Large intestine (tissue), 3 donors: ENCODE measurements around the gene SEC16A. TPM values are rescaled to one million over a fixed set of nuclear protein-coding genes. Genes with fewer than 3 reads are reported as not detected.

Source experiments
- DNase-seq, 2 donors: peaks; one replicate each; pipeline versions ENCODE4 v3.0.0 to v3.0.0-alpha.2; 2013
- H3K27ac ChIP-seq: one replicate; pipeline ENCODE4 v1.5.1; 2013; ENCODE audit warnings: low read length
- H3K27me3 ChIP-seq: 2 replicates; pipeline ENCODE4 v1.6.1; 2013; ENCODE audit warnings: low read length; ENCODE audit not compliant: control insufficient read depth, insufficient read depth
- H3K36me3 ChIP-seq: 2 replicates; pipeline ENCODE4 v1.6.1; 2013; ENCODE audit warnings: low read length; ENCODE audit not compliant: control insufficient read depth, insufficient read depth
- H3K4me1 ChIP-seq: one replicate; pipeline ENCODE4 v1.6.1; 2013; ENCODE audit warnings: low read length; ENCODE audit not compliant: control insufficient read depth, insufficient read depth
- H3K4me3 ChIP-seq: one replicate; pipeline ENCODE4 v1.5.1; 2013; ENCODE audit warnings: low read length
- H3K9me3 ChIP-seq: one replicate; pipeline ENCODE4 v1.6.1; 2013; ENCODE audit warnings: mild to moderate bottlenecking, low read depth, low read length, moderate library complexity; ENCODE audit not compliant: control insufficient read depth
- WGBS: methylation state at CpG from one replicate; pipeline ENCODE4 v1.1.5; 2013; ENCODE audit warnings: low lambda C conversion rate; ENCODE audit not compliant: insufficient coverage; 5-methylcytosine and 5-hydroxymethylcytosine counted together
- polyA plus RNA-seq: library from polyadenylated mRNA; unstranded; fragments of 120-200 nt; gene quantifications from one replicate; pipeline ENCODE4 v1.2.1, GENCODE V29; 2013

Gene SEC16A
- polyA plus RNA-seq, 1 donor: 51.4 TPM

DNA sequence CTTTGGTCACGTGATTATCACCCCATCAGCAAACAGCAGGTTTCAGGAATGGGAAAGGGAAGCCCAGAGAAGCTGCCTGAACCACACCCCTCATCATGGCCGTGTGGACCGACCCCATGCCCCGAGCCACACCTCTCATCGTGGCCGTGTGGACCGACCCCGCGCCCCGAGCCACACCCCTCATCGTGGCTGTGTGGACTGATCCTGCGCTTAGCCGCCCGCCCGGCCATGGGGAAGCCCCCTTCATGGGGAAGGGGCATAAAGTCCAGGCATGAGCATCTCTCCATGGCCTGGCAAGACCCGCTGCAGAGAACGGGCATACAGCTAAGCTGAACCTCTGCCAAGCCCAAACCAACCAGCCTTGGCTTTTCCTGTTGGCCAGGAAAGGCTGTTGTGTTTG lies 89.3 kb downstream of the SEC16A start:
- Histone ChIP-seq H3K9me3 (no peaks in the 10 kb centered on the region), H3K27ac (no peak overlapping the region), H3K36me3 (peaks cover 86% of the 10 kb centered on the region), H3K27me3 (no peaks in the 10 kb centered on the region), H3K4me1 (peaks cover 3% of the 10 kb centered on the region), H3K4me3 (no peak overlapping the region)
- WGBS: no CpG with 5 or more reads among the region's 17 CpGs
- no peak for DNase-seq

DNA sequence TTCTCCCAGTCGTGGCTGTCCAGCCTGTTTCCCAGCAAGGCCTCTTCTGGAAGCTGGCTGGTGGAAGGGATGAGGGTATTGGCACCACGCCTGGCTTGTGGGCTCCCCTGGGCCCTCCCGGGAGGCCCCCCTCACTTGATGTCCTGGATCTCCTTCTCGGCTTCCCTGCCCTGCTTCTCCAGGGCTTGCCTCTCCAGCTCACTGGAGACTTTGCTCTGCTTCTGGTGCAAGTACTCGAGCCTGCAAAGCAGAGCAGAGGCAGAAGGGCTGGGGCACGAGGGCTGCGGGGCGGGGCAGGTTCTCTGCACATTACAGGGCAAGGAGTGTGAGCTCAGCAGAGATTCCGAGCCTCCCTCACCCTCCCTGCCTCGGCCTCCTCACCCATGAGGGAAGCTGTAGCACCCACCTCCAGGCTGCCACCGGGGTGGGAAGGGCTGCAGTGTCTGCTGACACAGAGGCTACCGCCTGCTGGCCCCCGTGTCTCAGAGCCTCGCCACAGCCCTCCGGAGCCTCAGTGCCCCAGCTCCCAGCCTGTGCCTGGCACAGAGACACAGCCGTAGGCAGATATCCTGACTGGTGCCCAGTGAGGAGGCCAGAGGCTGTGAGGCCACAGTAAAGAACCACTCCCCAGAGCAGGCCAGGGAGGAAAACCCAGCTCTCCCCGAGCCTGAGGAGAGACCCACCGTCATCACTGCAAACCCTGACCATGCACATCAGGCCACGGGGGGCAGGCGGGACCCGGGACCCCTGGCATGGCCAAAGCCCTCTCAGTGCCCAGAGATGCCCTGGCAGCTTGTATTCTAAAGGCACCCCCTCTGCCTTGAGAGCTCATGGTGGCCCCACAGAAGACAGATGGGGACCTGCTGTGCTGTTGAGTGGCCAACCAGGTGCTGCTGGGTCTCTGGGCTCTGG lies 90.0 kb downstream of the SEC16A start:
- H3K27ac ChIP-seq: no peak overlapping the region
- H3K4me1 ChIP-seq: no peaks in the 10 kb centered on the region
- H3K36me3 ChIP-seq: peaks cover 85% of the 10 kb centered on the region
- no peaks in the 10 kb centered on the region for H3K27me3 ChIP-seq
- H3K4me3 ChIP-seq: no peak overlapping the region
- H3K9me3 ChIP-seq: no peaks in the 10 kb centered on the region
- DNase-seq: peak in 1 of 2 donors; percentile 28
- no CpG with 5 or more reads among the region's 21 CpGs for WGBS

- H3K4me3 ChIP-seq: no peak overlapping the region
- no peak overlapping the region for H3K27ac ChIP-seq
- no peak for DNase-seq
- H3K9me3 ChIP-seq: no peaks in the 10 kb centered on the region
- no peaks in the 10 kb centered on the region for H3K27me3 ChIP-seq
- H3K4me1 ChIP-seq: no peaks in the 10 kb centered on the region
- peaks cover 87% of the 10 kb centered on the region for H3K36me3 ChIP-seq
- WGBS: no CpG with 5 or more reads among the region's 28 CpGs
These were observed 90.9 kb downstream of the SEC16A start for GRCh38 chr9:136391737-136392537.

Other genes with a start within 250 kb of the SEC16A start
- gene QSOX2, start 237.2 kb downstream of the SEC16A start, polyA plus RNA-seq: 11.9 TPM
- gene CCDC187, start 178.9 kb downstream of the SEC16A start, polyA plus RNA-seq: 2.0 TPM
- 39.9 TPM for gene GPSM1, start 155.5 kb downstream of the SEC16A start, polyA plus RNA-seq
- 17.0 TPM for gene DNLZ, start 119.3 kb downstream of the SEC16A start, polyA plus RNA-seq
- 2.4 TPM for gene CARD9, start 109.4 kb downstream of the SEC16A start, polyA plus RNA-seq
- 11.3 TPM for gene SNAPC4, start 82.9 kb downstream of the SEC16A start, polyA plus RNA-seq
- 50.1 TPM for gene ENTR1, start 72.4 kb downstream of the SEC16A start, polyA plus RNA-seq
- gene PMPCA, start 72.4 kb downstream of the SEC16A start, polyA plus RNA-seq: 64.7 TPM
- 12.8 TPM for gene INPP5E, start 43.2 kb downstream of the SEC16A start, polyA plus RNA-seq
- 13.4 TPM for gene NOTCH1, start 63.0 kb upstream of the SEC16A start, polyA plus RNA-seq
- 47.5 TPM for gene EGFL7, start 179.9 kb upstream of the SEC16A start, polyA plus RNA-seq
- 175 TPM for gene AGPAT2, start 204.4 kb upstream of the SEC16A start, polyA plus RNA-seq
- 13.3 TPM for gene DIPK1B, start 229.5 kb upstream of the SEC16A start, polyA plus RNA-seq